ENCODE results near the gene ADAMTS2.

- no peak for TF ChIP-seq CTCF (IDR thresholded peaks at IDR 0.05)
- no peak for TF ChIP-seq POLR2AphosphoS5 (IDR thresholded peaks at IDR 0.05)
- TF ChIP-seq POLR2A (IDR thresholded peaks at IDR 0.05): no peak
- TF ChIP-seq EP300 (IDR thresholded peaks at IDR 0.05): no peak
These were observed 232.7 kb downstream of the ADAMTS2 start for GRCh38 chr5:179112469-179113142.
